HL-60 (cell line): ENCODE measurements around the gene C1QL1.

Source experiments
- DNase-seq, 2 experiments: peaks; one replicate each; pipeline ENCODE4 v3.0.0-alpha.2; 2010 to 2020; ENCODE audit warnings: low read depth in 1 of 2, low spot score in 1 of 2
- H3K27ac ChIP-seq: fragments of 250-450 bp; sonication (Bioruptor Pico); replicated peaks from 2 replicates; pipeline ENCODE4 v1.5.1; 2020; ENCODE audit warnings: mild to moderate bottlenecking, moderate library complexity
- H3K27me3 ChIP-seq: fragments of 250-450 bp; sonication (Bioruptor Pico); 2 replicates; pipeline ENCODE4 v1.5.1; 2021; ENCODE audit warnings: mild to moderate bottlenecking, moderate library complexity; ENCODE audit not compliant: insufficient read depth, poor library complexity, severe bottlenecking
- H3K4me3 ChIP-seq: replicated peaks from 2 replicates; pipeline ENCODE4 v1.5.1; 2011; ENCODE audit warnings: mild to moderate bottlenecking, control low read depth, low read length; ENCODE audit not compliant: insufficient read depth
- CTCF ChIP-seq: IDR thresholded peaks from one replicate; pipeline ENCODE4 v1.5.1; 2011; ENCODE audit warnings: low read length, control low read depth, inconsistent platforms; ENCODE audit not compliant: insufficient read depth
- GABPA ChIP-seq: IDR thresholded peaks from 2 replicates; pipeline ENCODE4 v1.6.1; 2012; ENCODE audit warnings: low read depth
- POLR2AphosphoS5 ChIP-seq: IDR thresholded peaks from 2 replicates; pipeline ENCODE4 v1.6.1; 2012; ENCODE audit warnings: low read depth
- REST ChIP-seq: IDR thresholded peaks from 2 replicates; pipeline ENCODE4 v1.6.1; 2012; ENCODE audit warnings: low read depth; ENCODE audit not compliant: insufficient replicate concordance
- SPI1 ChIP-seq: IDR thresholded peaks from 2 replicates; pipeline ENCODE4 v1.6.1; 2012; ENCODE audit warnings: low read depth, mild to moderate bottlenecking, borderline replicate concordance

C1QL1 gene

GRCh38 chr17:45003877-45004276, 35.8 kb upstream of the C1QL1 start:
- no peak overlapping the region for H3K4me3 ChIP-seq
- no peak overlapping the region for H3K27ac ChIP-seq
- no peak for DNase-seq
- peaks cover 2% of the 10 kb centered on the region for H3K27me3 ChIP-seq
- TF ChIP-seq SPI1: no peak
- no peak for TF ChIP-seq POLR2AphosphoS5
- TF ChIP-seq GABPA: no peak
- TF ChIP-seq REST: no peak
- TF ChIP-seq CTCF: no peak

GRCh38 chr17:45001310-45001709, 33.2 kb upstream of the C1QL1 start:
- no peak overlapping the region for H3K27ac ChIP-seq
- H3K27me3 ChIP-seq: peaks cover 5% of the 10 kb centered on the region

GRCh38 chr17:44999433-44999832, 31.3 kb upstream of the C1QL1 start:
- DNase-seq: no peak
- no peak overlapping the region for H3K4me3 ChIP-seq
- no peak overlapping the region for H3K27ac ChIP-seq
- TF ChIP-seq POLR2AphosphoS5: no peak
- TF ChIP-seq CTCF: no peak
- no peak for TF ChIP-seq SPI1
- TF ChIP-seq REST: no peak
- no peak for TF ChIP-seq GABPA
- peaks cover 10% of the 10 kb centered on the region for H3K27me3 ChIP-seq

More at GRCh38 chr17:45001310-45001709, 33.2 kb upstream of the C1QL1 start:
- no peak for TF ChIP-seq REST
- no peak for TF ChIP-seq CTCF
- TF ChIP-seq GABPA: no peak
- no peak for TF ChIP-seq POLR2AphosphoS5
- TF ChIP-seq SPI1: no peak
- no peak overlapping the region for H3K4me3 ChIP-seq
- no peak for DNase-seq
